GM18858 (cell line): ENCODE results near the gene TGFBR2.

Experiments used
- ATAC-seq: cut with Tn5 transposase; IDR thresholded peaks from one replicate; pipeline ENCODE4 v1.9.1; 2021; ENCODE audit not compliant: unreplicated experiment

The TGFBR2 gene

DNA sequence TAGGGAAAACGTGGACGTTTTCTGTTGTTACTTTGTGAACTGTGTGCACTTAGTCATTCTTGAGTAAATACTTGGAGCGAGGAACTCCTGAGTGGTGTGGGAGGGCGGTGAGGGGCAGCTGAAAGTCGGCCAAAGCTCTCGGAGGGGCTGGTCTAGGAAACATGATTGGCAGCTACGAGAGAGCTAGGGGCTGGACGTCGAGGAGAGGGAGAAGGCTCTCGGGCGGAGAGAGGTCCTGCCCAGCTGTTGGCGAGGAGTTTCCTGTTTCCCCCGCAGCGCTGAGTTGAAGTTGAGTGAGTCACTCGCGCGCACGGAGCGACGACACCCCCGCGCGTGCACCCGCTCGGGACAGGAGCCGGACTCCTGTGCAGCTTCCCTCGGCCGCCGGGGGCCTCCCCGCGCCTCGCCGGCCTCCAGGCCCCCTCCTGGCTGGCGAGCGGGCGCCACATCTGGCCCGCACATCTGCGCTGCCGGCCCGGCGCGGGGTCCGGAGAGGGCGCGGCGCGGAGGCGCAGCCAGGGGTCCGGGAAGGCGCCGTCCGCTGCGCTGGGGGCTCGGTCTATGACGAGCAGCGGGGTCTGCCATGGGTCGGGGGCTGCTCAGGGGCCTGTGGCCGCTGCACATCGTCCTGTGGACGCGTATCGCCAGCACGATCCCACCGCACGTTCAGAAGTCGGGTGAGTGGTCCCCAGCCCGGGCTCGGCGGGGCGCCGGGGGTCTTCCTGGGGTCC is at the start of gene TGFBR2:
Gene TGFBR2, plus strand, starts transcription at position 301 of the 731 bp plus-strand sequence. Its CDS starts 283 bp downstream, at position 584.
- ATAC-seq = peak; percentile 77

DNA sequence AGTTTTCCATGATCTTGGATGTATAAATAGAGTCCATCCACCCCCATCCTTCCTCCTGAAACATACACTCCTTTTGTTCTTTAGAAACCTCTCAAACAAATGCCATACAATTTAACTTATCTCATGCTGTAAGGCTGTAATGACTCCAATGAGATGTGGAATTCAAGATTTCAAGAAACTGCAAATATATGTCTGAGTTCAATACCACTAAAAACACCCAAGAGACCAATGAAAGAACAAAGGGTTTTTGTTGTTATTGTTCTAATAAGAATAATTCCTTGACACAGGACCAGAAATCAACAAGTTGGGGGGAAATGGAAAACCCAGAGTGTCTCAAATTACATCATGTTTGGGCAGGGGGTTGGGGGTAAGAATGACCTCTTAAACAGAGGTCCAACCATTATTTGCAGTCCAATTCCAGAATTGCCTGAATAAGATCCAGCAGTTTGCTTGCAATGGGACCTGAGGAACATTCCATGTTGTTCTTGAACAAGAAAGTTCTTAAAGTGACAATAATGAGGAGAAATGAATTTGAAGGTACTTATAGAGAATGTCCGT is 48.6 kb upstream of the TGFBR2 start:
- ATAC-seq = no peak

- no peak for ATAC-seq
Observed at GRCh38 chr3:30563956-30564355, 42.4 kb upstream of the TGFBR2 start.

- no peak for ATAC-seq
Observed at GRCh38 chr3:30567139-30567753, 39.2 kb upstream of the TGFBR2 start.

DNA sequence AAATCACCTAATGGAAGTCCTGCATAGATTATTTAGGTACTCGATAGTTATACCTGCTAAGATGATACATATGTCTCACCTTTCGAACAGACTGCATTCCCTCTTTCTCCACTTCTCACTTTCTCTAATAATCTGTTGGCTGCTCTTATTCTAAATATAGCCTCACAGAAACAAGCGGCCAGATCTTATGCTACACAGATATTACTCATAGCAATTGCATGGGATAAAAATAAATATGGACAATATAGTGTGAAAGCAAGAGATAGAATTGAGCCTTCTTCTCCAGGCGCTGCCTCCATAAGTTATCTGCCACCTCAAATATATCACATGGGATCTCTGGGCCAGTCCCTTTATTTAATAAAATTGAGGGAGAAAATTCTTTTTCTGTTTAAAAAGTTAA is 29.5 kb upstream of the TGFBR2 start:
- ATAC-seq = no peak

DNA sequence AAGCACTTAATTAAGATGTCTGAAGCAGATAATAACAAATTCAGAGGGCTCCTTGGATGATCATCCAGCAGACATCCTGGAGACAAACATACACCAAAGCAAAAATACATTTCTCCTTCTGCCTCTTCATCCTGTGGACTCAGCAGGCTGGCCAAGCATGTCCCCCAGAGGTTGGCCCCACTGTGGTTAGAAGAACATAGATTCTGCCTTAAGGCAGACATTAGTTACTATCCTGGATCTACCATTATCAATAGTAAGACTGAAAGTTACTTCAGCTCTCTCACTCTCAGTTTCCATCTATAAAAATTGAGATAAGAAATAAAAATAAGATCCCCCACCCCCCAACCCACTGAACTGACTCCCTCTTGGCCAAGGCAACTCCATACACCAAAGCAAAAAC is 28.6 kb upstream of the TGFBR2 start:
- peak; percentile 78 for ATAC-seq

- no peak for ATAC-seq
Observed at GRCh38 chr3:30578479-30578878, 27.9 kb upstream of the TGFBR2 start.

GRCh38 chr3:30578986-30579579 is 27.3 kb upstream of the TGFBR2 start:
- no peak for ATAC-seq

GRCh38 chr3:30581067-30581585 is 25.3 kb upstream of the TGFBR2 start:
- no peak for ATAC-seq

DNA sequence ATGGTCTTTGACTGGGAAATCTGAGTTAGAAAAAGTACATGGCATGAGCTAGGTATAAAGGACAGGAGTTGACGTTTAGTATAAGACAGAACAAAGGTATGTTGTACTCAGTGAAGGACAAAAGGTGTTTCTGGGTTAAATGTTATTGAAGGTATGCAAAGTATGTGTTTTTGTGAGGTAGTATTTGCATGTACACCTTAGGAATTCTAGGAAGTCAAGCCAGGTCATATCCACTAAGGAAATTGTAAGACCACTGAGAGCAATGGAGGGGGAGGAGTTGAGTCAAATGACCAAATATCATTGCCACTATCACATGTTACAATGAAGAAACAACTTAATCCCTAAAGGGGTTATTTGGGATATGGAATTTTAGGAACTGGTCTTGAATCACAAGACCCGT is 24.4 kb upstream of the TGFBR2 start:
- no peak for ATAC-seq

DNA sequence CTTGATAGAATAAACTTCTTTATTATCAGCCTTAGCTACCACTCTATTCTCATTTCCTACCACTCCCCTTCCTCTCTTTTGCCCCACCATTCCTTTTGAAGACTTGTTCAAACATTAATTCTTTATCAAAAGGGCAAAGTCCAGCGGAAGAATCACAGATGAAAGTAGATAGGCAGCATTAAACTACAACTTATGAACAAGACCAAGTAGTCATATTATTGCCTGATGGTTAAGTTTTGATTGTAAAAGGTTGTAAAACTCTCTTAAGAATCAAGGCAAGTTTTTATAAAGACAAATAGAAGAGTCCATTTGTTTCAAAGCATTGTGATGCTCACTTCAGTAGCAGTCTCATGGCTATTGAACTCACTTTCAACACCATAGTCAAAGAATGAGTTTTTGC is 22.4 kb upstream of the TGFBR2 start:
- ATAC-seq = no peak

GRCh38 chr3:30585654-30586053 is 20.7 kb upstream of the TGFBR2 start:
- no peak for ATAC-seq

DNA sequence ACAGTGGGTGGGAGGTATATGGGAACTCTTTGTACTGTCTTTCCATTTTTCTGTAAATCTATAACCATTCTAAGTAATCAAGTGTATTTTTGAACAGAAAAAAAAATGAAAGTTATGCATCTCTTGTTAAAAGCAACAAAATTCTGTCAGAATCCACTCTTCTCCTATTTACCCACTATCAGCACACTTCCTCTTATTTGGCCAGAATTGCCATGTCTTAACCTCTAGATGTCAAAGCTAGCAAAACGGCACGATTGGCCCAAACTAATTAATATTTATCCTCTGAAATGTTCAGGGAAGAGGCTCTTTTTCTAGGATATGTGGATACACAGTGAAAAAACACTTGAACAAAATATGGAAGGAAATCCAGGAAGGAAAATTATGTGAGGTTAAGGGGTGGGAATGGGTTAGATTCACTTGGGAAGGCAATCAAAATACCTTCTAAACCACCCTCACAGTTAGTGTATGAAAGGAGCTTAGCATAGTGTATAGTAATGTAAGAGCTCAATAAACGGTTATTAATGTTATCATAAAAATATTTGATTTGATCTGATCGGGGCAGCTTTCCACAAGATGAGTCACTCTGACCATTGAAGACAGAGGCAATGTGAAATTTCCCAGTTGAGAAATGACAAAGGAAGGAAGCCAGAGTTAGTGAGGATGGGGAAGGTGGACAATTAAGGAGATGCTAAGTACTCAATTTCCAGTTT is 20.1 kb upstream of the TGFBR2 start:
- ATAC-seq = no peak

DNA sequence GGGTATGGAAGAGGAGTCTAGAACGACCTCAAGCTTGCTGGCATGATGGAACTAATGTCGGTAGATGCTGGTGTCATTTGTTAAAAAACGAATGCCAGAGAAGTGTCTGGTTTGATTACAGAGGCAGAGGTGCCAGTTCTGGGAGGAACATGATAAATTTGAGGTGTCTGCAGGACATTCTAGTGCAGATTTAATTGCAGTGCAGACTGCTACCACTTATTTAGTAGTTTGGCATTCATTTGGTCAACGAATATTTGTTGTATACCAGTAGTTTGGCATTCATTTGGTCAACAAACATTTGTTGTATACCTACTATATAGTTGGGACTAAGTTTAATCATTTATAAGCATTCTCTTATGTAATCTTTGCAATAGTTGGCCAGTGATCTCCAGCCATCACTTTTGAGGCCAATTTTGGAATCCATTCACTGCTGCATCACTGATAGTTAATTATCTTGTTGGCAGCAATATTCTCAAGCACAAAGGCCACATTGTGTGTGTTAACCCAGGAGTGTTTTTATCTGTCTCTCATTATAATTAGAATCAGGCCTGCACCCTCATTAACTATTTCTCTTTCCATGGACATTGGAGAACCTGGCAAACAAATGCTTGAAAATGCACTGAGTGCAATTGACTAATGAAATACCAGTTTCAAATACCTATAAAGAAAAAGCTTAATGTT is 19.5 kb upstream of the TGFBR2 start:
- ATAC-seq = no peak

DNA sequence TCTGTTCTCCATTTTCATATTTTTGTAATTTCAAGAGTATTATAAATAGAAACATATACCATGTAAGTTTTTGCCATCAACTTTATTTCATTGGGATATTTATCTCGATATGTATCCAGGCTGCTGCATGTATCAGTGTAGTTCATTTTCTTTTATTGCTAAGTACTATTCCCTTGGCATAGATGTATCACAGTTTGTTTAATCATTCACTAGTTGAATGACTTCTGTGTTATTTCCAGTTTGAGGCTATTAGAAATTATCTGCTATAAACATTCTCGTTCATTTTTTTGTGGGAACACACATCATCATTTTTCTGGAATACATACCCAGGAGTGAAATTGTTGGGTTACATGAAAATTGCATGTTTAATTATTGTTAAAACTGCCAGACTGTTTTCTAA is 18.5 kb upstream of the TGFBR2 start:
- ATAC-seq = no peak

DNA sequence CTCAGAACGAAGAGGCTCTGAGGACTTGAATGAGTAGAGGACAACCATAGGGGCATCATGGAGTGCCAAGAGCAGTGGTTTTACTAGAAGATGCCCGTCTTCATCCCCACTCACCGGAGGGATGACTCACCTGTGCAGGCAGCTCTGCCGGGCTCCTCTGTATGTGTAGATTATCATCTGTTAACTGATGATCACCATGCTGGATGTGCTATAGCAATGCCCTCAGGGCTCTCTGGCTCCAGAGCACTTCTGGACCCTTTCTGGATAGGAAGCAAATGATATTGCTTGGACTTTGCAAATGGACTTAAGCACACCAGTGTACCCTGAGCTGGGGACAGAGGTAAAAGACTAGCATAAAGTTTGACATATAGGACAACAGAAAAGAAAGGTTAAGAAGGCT is 10.2 kb upstream of the TGFBR2 start:
- no peak for ATAC-seq

GRCh38 chr3:30597131-30597768 is 9.2 kb upstream of the TGFBR2 start:
- no peak for ATAC-seq

- no peak for ATAC-seq
Observed at GRCh38 chr3:30597769-30598134, 8.6 kb upstream of the TGFBR2 start.

DNA sequence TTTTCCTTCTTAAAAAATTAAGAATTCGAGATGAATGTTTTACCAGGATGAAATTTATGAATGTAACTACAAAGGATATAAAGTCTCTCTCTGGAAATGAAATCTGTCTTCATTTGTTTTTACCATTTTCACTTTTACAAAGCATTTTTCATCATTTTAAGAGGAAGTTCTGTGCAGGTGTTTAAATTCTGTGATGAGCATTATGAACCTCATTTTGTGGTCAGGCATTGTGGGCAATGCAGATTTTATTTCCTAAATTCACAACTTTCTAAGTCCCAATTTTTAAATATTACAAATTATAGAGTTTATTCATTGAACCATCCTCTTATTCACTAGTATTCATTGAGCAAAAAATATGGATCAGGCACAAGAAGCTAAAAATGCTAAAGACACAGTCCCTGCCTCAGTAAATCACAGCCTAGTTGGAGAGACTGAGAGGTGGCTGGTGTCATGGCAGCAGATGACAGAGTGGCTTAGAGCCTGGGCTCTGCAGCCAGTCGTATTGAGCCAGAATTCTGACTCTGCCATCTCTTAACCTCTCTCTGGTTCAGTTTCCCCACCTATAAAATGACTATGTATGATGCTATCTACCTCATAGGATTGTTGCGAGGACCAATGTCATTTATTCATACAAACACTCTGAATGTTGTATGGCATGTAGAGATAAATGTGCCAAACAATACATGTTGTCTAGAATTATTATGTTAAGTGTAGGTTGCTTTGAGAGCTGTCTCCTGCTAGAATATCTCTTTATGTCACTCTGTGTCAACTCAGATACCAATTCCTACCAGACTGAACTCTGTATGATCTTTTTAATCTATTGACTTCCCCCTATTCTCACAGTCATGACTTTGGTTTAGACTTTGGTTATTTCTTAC is 7.5 kb upstream of the TGFBR2 start:
- no peak for ATAC-seq
